Activated T-cell treated with anti-CD3 and anti-CD28 coated beads for 4 hours (primary cell): ENCODE data around the gene IFITM2.
"Not testable (repeated sequence)": the region's sequence is repeated elsewhere in the genome, so short reads cannot be mapped to it uniquely, and the experiment has no call there.

ENCODE experiments used
- DNase-seq: peaks from one replicate; pipeline ENCODE4 v3.0.0-alpha.2; 2020

The IFITM2 gene

DNA sequence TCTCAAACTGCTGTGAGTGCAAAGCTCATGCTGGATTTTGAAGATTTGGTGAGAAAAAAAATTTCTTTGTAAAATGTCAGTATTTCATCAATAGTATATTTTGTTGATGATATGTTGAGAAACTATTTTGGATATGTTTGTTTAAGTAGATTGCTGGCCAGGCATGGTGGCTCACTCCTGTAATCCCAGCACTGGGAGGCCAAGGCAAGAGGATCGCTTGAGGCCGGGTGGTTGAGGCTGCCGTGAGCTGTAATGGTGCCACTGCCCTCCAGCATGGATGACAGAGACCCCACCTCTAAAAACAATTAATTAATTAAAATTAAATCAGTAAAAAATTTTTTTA lies 19.9 kb downstream of the IFITM2 start:
- no peak for DNase-seq

DNA sequence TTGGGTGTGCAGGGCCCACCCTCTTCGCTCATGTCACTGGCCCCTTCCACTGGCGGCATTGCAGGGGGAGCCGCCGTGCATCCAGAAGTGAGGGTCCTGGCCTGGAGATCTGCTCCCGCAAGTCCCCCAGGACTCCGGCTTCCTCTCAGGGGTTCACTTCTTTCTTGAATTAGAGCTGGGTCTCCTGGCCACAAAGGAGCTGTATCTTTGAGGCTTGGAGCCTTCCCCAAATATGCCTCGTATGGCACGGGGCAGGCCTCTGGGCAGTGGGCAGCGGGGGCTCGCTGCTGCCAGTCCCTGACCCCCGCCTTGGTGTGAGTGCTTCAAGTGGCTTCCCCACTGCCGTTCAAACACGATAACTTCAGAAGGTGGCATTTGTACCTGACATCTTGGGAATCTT lies 20.4 kb downstream of the IFITM2 start:
- DNase-seq: no peak

DNA sequence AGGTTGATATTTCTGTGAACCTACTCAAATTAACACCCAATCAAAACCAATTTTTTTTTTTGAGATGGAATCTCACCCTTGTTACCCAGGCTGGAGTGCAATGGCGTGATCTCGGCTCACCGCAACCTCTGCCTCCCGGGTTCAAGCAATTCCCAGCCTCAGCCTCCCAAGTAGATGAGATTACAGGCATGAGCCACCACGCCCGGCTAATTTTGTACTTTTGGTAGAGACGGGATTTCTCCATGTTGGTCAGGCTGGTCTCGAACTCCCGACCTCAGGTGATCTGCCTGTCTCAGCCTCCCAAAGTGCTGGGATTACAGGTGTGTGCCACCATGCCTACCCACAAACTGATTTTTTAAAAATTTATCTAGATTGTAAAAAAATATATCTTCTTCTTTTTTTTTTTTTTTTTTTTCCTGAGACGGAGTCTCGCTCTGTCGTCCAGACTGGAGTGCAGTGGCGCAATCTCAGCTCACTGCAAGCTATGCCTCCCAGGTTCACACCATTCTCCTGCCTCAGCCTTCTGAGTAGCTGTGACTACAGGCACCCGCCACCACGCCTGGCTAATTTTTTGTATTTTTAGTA lies 21.0 kb downstream of the IFITM2 start:
- not testable (repeated sequence) for DNase-seq

GRCh38 chr11:329886-330253 lies 22.3 kb downstream of the IFITM2 start:
- no peak for DNase-seq

DNA sequence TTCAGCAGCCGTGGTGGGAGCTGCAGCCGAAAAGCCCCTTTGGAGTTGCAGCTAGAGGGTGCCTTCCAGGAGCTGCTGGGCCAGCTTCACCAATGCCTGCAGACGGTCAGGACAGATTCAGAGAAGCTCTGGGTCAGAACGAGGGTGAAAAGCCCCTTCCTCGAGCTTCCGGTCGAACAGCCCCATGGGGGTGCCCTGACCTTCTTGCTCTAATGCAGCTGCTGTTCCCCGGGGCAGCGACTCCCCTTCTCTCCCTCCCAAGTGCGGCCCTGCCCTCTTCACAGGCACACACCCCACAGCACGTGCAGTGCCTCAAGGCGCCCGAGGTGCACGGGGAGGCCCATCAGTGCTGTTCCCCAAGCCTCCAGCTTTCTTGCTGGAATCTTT lies 22.7 kb downstream of the IFITM2 start:
- no peak for DNase-seq

DNA sequence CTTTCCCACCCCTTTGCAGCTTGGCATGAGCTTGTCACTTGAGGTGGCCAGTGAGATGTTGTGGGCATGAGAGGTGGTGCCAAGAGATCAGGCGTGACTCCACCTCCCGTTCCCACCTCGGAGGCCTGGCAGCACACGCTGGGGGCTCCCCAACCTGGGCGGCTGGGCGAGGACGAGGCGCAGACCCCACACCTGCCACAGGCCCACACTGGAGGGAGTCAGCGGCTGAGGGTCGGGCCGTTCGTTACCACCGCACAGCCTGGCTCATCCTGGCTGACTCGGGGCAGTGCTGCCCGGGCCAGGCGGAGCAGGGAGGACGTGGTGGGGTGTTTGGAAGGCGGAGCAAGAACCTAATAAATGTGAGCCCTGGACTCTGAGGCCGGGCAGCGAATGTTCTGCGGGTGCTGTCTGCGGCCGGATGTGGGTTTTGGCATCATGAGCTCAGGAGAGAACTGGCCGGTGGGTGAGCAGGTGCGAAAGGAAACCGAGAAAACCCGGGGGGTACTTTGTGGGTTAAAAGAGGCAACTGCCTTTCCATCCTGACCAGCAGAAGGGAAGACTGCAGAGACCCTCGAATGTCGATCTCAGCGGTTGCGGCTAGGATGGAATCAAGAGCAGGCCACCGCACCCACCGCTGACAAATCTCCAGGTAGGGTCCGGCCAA lies 23.2 kb downstream of the IFITM2 start:
- no peak for DNase-seq

DNA sequence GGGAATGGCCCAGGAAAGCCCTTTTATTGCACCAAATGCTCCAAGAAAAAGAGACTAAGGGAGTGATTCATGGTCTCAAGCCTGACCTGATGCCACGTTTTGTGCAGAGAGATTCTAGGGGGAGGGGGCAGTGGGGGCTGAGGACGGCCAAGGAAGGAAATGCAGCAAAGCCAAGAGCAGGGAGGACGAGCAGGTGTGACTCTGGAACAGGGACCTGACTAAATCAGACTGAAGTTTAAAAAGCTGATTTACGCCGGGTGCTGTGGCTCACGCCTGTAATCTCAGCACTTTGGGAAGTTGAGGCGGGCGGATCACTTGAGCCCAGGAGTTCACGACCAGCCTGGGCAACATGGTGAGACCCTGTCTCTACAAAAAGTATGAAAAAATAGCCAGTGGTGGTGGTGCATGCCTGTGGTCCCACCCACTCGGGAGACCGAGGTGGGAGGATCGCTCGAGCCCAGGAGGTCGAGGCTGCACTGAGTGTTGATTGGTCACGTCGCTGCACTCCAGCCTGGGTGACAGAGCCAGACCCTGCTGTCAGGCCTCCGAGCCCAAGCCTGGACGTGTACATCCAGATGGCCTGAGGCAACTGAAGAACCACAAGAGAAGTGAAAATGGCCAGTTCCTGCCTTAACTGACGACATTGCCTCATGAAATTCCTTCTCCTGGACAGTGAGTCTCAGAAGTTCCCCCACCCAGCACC lies 23.9 kb downstream of the IFITM2 start:
- DNase-seq: no peak

GRCh38 chr11:332651-333480 lies 25.2 kb downstream of the IFITM2 start:
- DNase-seq: no peak

DNA sequence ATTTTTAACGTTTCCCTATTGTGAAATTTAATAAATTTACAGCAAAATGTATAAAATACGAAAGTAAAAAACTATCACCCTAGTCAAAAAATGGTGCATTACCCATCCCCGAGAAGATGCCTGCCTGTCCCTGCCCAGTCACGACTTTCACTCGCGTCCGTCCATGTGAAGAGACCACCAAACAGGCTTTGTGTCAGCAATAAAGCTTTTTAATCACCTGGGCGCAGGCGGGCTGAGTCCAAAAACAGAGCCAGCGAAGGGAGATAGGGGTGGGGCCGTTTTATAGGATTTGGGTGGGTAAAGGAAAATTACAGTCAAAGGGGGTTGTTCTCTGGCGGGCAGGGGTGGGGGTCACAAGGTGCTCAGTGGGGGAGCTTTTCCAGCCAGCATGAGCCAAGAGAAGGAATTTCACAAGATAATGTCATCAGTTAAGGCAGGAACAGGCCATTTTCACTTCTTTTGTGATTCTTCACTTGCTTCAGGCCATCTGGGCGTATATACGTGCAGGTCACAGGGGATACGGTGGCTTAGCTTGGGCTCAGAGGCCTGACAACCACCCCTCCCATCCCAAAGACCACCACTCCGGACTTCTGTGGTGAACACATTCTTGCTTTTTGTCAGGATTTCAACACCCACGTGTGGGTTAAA lies 26.1 kb downstream of the IFITM2 start:
- DNase-seq: not testable (repeated sequence)

- no peak for DNase-seq
Measured at GRCh38 chr11:334264-334994, 26.8 kb downstream of the IFITM2 start.

DNA sequence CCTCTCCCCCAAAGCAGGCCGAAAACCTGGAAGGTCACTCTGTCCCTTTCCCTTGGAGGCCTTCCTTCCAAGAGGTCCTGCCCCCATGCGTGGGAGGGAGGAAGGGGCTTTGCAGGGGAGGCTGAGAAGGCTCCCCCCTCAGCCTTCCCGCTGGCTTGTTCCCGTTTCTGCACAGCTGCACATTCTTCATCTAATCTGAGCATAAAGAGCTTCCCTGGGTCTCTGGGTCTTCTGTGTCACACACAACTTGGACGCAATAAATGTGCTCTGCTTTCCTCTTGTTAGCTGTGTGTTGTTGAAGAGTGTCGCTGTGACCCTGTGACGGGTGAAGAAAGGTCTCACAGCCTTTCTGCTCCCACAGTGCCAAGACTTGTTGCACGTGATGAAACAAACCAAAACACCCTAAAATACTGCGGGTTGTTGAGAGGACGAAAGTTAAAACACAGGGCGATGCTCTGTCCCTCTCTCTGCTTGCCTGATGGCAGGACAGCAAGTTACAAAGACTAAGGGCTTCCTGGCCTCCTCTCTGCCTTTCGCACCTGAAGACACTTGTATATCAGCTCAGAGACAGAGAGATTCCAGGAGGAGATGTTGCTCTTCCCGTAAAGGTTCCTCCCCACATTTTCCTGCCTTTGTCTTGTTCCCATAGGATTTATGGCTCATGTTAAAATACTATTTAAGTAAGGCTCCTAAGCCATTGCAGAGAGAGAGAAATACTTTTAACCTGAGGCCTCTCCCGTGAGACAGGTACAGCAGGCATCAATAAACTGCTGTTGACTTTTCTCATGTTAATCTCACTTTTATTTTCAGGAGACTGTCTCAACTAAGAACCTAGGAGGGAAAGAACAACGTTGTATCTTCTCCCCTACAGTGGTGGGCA lies 28.4 kb downstream of the IFITM2 start:
- no peak for DNase-seq

- no peak for DNase-seq
Measured at GRCh38 chr11:336659-337198, 29.1 kb downstream of the IFITM2 start.

DNA sequence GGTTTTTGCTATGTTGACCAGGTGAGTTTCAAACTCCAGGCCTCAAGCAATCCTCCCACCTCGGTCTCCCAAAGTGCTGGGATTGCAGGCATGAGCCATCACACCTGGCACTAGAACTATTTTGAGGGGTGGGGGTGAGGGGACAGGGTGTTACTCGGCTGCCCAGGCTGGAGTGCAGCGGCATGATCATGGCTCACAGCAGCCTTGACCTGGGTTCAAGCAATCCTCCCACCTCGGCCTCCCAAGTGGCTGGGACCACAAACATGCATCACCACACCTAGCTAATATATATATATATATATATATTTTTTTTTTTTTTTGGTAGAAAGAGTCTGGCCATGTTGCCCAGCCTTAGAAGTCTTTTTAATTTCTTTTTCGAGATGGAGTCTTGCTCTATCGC lies 30.1 kb downstream of the IFITM2 start:
- no peak for DNase-seq

DNA sequence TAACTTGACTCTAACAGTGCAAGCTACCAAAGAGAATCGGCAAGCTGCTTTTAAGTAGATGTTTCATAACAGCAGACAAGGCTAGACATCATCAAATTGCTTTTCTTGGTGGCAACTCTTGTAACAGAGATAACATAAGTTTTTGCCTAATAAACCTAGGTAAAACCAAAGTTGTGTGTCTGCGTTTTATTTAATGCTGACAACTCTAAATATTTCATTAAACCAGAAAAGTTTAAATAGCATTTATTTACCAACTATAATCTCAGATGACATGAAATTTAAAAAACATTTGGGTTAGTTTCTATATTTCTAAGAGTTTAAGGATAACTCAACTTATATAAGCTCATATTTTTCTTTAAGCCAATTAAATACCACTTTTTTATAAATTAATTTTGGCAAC lies 32.3 kb downstream of the IFITM2 start:
- DNase-seq: no peak

GRCh38 chr11:340539-341512 lies 33.2 kb downstream of the IFITM2 start:
- no peak for DNase-seq

DNA sequence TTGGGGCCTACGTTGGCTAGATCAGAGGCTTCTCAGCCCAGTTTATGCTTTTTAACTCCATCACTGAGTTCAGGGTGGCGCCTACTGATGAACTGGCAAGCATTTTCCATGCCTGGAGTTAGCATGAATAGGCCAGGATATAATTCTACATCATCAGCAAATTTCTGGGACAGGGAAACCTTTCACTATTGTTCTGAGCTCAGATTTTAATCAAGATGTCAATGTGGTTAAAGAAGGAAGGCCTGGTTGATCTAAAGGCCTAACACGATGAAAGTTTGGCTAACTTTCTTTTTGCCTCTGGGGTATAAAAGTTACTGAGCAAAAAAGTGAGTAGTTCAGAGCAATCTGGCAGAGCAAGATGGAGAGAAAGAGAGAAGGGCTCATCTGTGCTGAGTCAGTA lies 34.7 kb downstream of the IFITM2 start:
- no peak for DNase-seq

DNA sequence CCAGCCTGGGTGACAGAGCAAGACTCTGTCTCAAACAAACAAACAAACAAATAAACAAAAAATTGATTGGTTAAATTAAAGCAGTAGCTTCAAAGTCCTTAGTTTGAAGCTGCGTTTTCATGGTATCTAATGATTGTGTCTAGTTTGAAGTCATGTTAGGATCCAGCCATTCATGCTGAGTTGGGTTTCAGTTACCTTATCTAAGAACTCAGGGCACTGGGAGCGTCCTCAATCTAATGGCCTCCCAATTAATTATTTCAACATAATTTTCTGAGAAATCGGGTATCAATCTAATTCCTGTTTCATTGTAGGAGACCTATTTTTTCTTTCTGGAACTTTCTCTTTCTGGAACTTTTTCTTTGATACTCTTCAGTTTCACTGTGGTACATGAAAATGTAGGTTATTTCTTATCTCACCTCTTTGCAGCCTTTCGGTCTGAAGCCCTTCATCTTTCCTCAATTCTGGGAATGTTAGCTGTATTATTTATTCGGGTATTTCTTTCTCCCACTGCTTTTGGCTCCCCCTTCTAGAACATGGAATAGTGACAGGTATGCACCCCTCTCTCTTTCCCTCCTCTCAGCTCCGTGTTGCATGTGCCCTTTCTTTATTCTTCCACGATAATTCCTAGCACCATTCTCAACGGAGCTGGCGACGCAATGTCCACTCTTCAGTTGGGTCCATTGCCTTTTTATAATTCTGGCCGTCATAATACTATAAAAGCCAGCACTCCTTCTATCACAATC lies 37.4 kb downstream of the IFITM2 start:
- DNase-seq: no peak

DNA sequence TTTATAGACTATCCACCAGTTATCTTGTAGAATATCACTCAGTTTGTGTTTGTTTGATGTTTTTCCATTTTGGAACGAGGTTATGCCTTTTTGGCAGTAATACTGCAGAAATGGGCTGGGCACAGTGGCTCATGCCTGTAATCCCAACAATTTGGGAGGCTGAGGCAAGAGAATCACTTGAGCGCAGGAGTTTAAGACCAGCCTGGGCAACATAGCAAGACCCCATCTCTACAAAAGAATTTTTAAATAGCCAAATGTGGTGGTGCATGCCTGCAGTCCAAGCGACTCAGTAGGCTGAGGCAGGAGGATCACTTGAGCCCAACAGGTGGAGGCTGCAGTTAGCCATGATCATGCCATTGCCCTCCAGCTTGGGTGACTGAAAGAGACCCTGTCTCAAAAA lies 38.9 kb downstream of the IFITM2 start:
- no peak for DNase-seq
